Measurements from ENCODE around the gene FARS2. TPM values are rescaled to one million over a fixed set of nuclear protein-coding genes. Genes with fewer than 3 reads are reported as not detected.

Gene FARS2
- polyA plus RNA-seq, 2 of the 4 experiments (the other 2 are of a cell fraction), result 12.9 to 17.5 TPM

GRCh38 chr6:5279891-5280338 lies 18.6 kb downstream of the FARS2 start:
- ATAC-seq (no peak), DNase-seq (ENCODE audit: low read depth in 1 of 2, low spot score in 1 of 2) (no peak), FAIRE-seq (no peak)
- no peak overlapping the region for H3K4me3 ChIP-seq
- no peak overlapping the region for H3K27ac ChIP-seq
- WGBS (ENCODE audit: missing lambda C conversion rate), result 96% methylated on average over 2 of the region's 2 CpGs
- POLR2A ChIA-PET, result no interaction called here
- no peak overlapping the region for H3K4me2 ChIP-seq
- CTCF ChIA-PET, result interaction anchor here (0.5 to 1.3 kb wide), 3 partner anchors 14 to 237 kb away, joined by 3 read pairs; no protein-coding TSS in a partner anchor
- H3K4me1 ChIP-seq, result no peaks in the 10 kb centered on the region
- TF ChIP-seq ESRRA (IDR thresholded peaks at IDR 0.05; ENCODE audit: borderline replicate concordance, low read length), result no peak
- no peak for TF ChIP-seq HMGXB4 (CRISPR knock-in tag; IDR thresholded peaks at IDR 0.05; ENCODE audit: borderline replicate concordance)
- no peak for TF ChIP-seq RCOR1 (IDR thresholded peaks at IDR 0.05; ENCODE audit: low read depth, low read length)
- no peak for TF ChIP-seq NPAS2 (CRISPR knock-in tag; IDR thresholded peaks at IDR 0.05; ENCODE audit: borderline replicate concordance)
- TF ChIP-seq PBX3 (IDR thresholded peaks at IDR 0.05), result no peak
- TF ChIP-seq MAZ (IDR thresholded peaks at IDR 0.05; ENCODE audit: borderline replicate concordance, low read depth, low read length), result no peak
- TF ChIP-seq TFCP2L1 (CRISPR knock-in tag; IDR thresholded peaks at IDR 0.05), result no peak
- TF ChIP-seq PHF8 (IDR thresholded peaks at IDR 0.05; ENCODE audit: borderline replicate concordance, low read depth), result no peak
- no peak for TF ChIP-seq ELK1 (IDR thresholded peaks at IDR 0.05; ENCODE audit: low read depth, low read length)
- no peak for TF ChIP-seq HES2 (IDR thresholded peaks at IDR 0.05)
- TF ChIP-seq RARB (CRISPR knock-in tag; IDR thresholded peaks at IDR 0.05), result no peak
- TF ChIP-seq RAD21 (conservative IDR thresholded peaks at IDR 0.05 in 1 of 2, IDR thresholded peaks at IDR 0.05 in 1 of 2), result no peak
- no peak for TF ChIP-seq USF2 (IDR thresholded peaks at IDR 0.05)
- no peaks in the 10 kb centered on the region for H3K9me3 ChIP-seq

GRCh38 chr6:5280920-5281319 lies 19.6 kb downstream of the FARS2 start:
- Histone ChIP-seq H3K4me3 (no peak overlapping the region), H3K27ac (no peak overlapping the region), H3K9me3 (no peaks in the 10 kb centered on the region), H3K4me1 (no peaks in the 10 kb centered on the region), H3K4me2 (no peak overlapping the region)
- FAIRE-seq (no peak), DNase-seq (ENCODE audit: low read depth in 1 of 2, low spot score in 1 of 2) (no peak), ATAC-seq (no peak)
- ChIA-PET CTCF (no interaction called here), POLR2A (no interaction called here)
- TF ChIP-seq CBX2 (IDR thresholded peaks at IDR 0.05; ENCODE audit: borderline replicate concordance, low read depth) (no peak), ESRRA (IDR thresholded peaks at IDR 0.05; ENCODE audit: borderline replicate concordance, low read length) (no peak), TP53 (CRISPR knock-in tag; IDR thresholded peaks at IDR 0.05) (no peak), SREBF2 (IDR thresholded peaks at IDR 0.05) (no peak), EHMT2 (IDR thresholded peaks at IDR 0.05; ENCODE audit: low read depth) (no peak), NPAS2 (CRISPR knock-in tag; IDR thresholded peaks at IDR 0.05; ENCODE audit: borderline replicate concordance) (no peak), RAD21 (conservative IDR thresholded peaks at IDR 0.05 in 1 of 2, IDR thresholded peaks at IDR 0.05 in 1 of 2) (no peak), NFE2L2 (conservative IDR thresholded peaks at IDR 0.05; ENCODE audit: low read length) (no peak), GATA3 (IDR thresholded peaks at IDR 0.05; ENCODE audit: borderline replicate concordance) (no peak), BCL3 (IDR thresholded peaks at IDR 0.05) (no peak), KDM5A (IDR thresholded peaks at IDR 0.05) (no peak), CHD2 (IDR thresholded peaks at IDR 0.05; ENCODE audit: low read length, partially characterized antibody) (no peak), FOSB (CRISPR knock-in tag; IDR thresholded peaks at IDR 0.05) (no peak), RCOR1 (IDR thresholded peaks at IDR 0.05; ENCODE audit: low read depth, low read length) (no peak)
- 88% methylated on average over 2 of the region's 2 CpGs for WGBS (ENCODE audit: missing lambda C conversion rate)

All from A549 (cell line).